ENCODE measurements around the gene SERTAD4.

Gene SERTAD4

DNA sequence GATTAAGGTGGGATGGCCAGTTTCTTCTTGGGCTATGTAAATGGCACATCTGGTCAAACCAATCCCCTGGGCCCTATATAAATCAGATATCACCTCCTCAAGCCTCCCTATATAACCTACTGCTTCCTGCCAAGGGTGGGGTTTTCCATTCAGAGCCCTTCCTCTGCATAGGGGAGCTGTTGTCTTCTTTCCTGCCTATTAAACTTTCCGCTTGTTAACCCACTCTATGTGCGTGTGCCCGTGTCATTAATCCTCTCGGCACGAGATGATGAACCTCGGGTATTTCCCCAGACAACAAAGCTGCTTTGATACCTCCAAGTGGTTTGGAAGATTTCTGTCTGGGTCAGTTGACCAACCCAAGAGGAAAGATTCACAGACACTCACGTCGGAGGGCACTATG, 19.3 kb upstream of the SERTAD4 start:
- H2BK120ac ChIP-seq (ENCODE audit: low read depth, low read length), result no peak overlapping the region
- no peak overlapping the region for H4K8ac ChIP-seq (ENCODE audit: low read depth, low read length)
- no peak for DNase-seq
- H3K27ac ChIP-seq (ENCODE audit: low read depth, low read length), result no peak overlapping the region
- no peak overlapping the region for H2AK5ac ChIP-seq (ENCODE audit: low read length)
- WGBS (ENCODE audit: extremely low coverage, insufficient coverage, low lambda C conversion rate), result no CpG with 5 or more reads among the region's 8 CpGs
- H3K4me2 ChIP-seq (ENCODE audit: low read length), result no peak overlapping the region
- H3K18ac ChIP-seq (ENCODE audit: low read length), result no peak overlapping the region
- no peak overlapping the region for H3K4me3 ChIP-seq (ENCODE audit: low read length)
- H3K23ac ChIP-seq (ENCODE audit: low read length), result no peak overlapping the region
- no peaks in the 10 kb centered on the region for H3K79me2 ChIP-seq (ENCODE audit: control insufficient read depth, insufficient read depth, low read length)
- no peak overlapping the region for H3K4ac ChIP-seq (ENCODE audit: low read depth, low read length)
- H3K56ac ChIP-seq (ENCODE audit: low read length), result no peak overlapping the region
- no peaks in the 10 kb centered on the region for H3K36me3 ChIP-seq (ENCODE audit: control insufficient read depth, insufficient read depth, low read length)
- H3K4me1 ChIP-seq (ENCODE audit: control insufficient read depth, low read depth, low read length), result no peaks in the 10 kb centered on the region
- H4K5ac ChIP-seq (ENCODE audit: low read length), result no peak overlapping the region
- H2BK5ac ChIP-seq (ENCODE audit: low read length), result no peak overlapping the region
- no peak overlapping the region for H3K9ac ChIP-seq (ENCODE audit: low read length)
- H2BK15ac ChIP-seq (replicated peaks; ENCODE audit: low read depth), result no peak overlapping the region
- no peaks in the 10 kb centered on the region for H3K27me3 ChIP-seq (ENCODE audit: insufficient read depth, low read length, poor library complexity)
- H3K79me1 ChIP-seq (ENCODE audit: low read length), result no peaks in the 10 kb centered on the region

DNA sequence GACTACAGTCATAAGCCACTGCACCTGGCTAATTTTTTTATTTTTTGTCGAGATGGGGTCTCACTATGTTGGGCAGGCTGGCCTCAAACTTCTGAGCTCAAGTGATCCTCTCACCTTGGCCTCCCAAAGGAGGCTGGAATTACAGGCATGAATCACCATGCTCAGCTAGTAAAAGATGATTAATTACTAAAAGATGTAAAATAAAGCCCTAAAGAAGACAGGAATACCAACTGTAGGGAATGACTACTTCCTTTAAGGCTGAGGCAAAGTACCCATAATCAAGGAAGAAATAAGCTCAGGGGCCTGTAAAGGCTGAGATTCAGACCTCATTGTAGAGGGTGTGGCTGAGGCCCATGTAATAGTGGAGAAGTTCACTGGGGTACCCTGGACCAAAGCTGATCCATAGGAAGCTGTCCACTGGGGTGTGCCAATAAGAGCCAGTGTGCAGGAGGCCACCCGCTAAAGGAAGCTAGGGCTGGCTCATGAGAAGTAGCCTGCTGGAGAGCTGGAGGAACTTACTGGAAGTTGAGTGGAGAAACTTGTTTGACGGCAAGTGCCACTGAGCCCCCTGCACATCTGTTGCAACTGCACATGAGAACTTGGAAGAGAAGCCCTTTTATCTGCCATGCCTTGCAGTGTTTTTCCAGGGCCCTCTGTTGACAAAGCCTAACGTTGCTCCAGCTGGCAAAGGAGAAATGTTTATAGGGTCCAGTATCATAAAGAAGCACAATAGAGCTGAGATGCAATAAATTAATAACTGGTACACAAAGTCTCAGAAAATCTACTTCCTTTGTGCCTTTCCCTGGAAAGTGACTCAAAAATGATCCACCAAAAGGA, 17.8 kb upstream of the SERTAD4 start:
- Histone ChIP-seq H2AK5ac (ENCODE audit: low read length) (no peak overlapping the region), H3K4me1 (ENCODE audit: control insufficient read depth, low read depth, low read length) (no peaks in the 10 kb centered on the region), H3K79me1 (ENCODE audit: low read length) (no peaks in the 10 kb centered on the region), H3K4ac (ENCODE audit: low read depth, low read length) (no peak overlapping the region), H3K27ac (ENCODE audit: low read depth, low read length) (no peak overlapping the region), H3K36me3 (ENCODE audit: control insufficient read depth, insufficient read depth, low read length) (no peaks in the 10 kb centered on the region), H4K5ac (ENCODE audit: low read length) (no peak overlapping the region), H3K56ac (ENCODE audit: low read length) (no peak overlapping the region), H3K79me2 (ENCODE audit: control insufficient read depth, insufficient read depth, low read length) (no peaks in the 10 kb centered on the region), H2BK5ac (ENCODE audit: low read length) (no peak overlapping the region), H3K27me3 (ENCODE audit: insufficient read depth, low read length, poor library complexity) (no peaks in the 10 kb centered on the region), H4K8ac (ENCODE audit: low read depth, low read length) (no peak overlapping the region), H3K23ac (ENCODE audit: low read length) (no peak overlapping the region), H3K18ac (ENCODE audit: low read length) (no peak overlapping the region), H2BK15ac (replicated peaks; ENCODE audit: low read depth) (no peak overlapping the region), H3K9ac (ENCODE audit: low read length) (no peak overlapping the region), H3K4me2 (ENCODE audit: low read length) (no peak overlapping the region), H2BK120ac (ENCODE audit: low read depth, low read length) (no peak overlapping the region), H3K4me3 (ENCODE audit: low read length) (no peak overlapping the region)
- DNase-seq, result no peak
- no CpG with 5 or more reads among the region's 4 CpGs for WGBS (ENCODE audit: extremely low coverage, insufficient coverage, low lambda C conversion rate)

DNA sequence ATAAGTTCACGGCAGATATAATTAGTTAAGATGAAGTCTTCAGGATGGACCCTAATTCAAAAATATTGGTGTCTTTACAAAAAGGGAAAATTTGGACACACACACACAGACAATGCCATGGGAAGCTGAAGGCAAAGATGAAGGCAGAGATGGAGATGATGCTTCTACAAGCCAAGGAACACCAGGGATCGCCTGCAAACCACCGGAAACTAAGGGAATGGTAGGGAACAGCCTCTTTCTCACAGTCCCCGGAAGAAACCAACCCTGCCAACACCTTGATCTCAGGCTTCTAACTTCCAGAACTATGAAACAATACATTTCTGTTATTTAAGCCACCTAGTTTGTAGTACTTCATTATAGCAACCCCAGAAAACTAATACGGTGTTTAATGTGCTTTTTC, 15.1 kb upstream of the SERTAD4 start:
- Histone ChIP-seq H3K18ac (ENCODE audit: low read length) (no peak overlapping the region), H3K4me3 (ENCODE audit: low read length) (no peak overlapping the region), H2AK5ac (ENCODE audit: low read length) (no peak overlapping the region), H4K5ac (ENCODE audit: low read length) (no peak overlapping the region), H3K4ac (ENCODE audit: low read depth, low read length) (no peak overlapping the region), H3K36me3 (ENCODE audit: control insufficient read depth, insufficient read depth, low read length) (no peaks in the 10 kb centered on the region), H3K56ac (ENCODE audit: low read length) (no peak overlapping the region), H3K27me3 (ENCODE audit: insufficient read depth, low read length, poor library complexity) (no peaks in the 10 kb centered on the region), H3K9ac (ENCODE audit: low read length) (no peak overlapping the region), H3K27ac (ENCODE audit: low read depth, low read length) (no peak overlapping the region), H3K79me2 (ENCODE audit: control insufficient read depth, insufficient read depth, low read length) (no peaks in the 10 kb centered on the region), H3K23ac (ENCODE audit: low read length) (no peak overlapping the region), H3K4me2 (ENCODE audit: low read length) (no peak overlapping the region), H2BK5ac (ENCODE audit: low read length) (no peak overlapping the region), H2BK15ac (replicated peaks; ENCODE audit: low read depth) (no peak overlapping the region), H2BK120ac (ENCODE audit: low read depth, low read length) (no peak overlapping the region), H4K8ac (ENCODE audit: low read depth, low read length) (no peak overlapping the region), H3K79me1 (ENCODE audit: low read length) (no peaks in the 10 kb centered on the region), H3K4me1 (ENCODE audit: control insufficient read depth, low read depth, low read length) (no peaks in the 10 kb centered on the region)
- DNase-seq, result no peak
- WGBS (ENCODE audit: extremely low coverage, insufficient coverage, low lambda C conversion rate), result no CpG with 5 or more reads among the region's 5 CpGs

DNA sequence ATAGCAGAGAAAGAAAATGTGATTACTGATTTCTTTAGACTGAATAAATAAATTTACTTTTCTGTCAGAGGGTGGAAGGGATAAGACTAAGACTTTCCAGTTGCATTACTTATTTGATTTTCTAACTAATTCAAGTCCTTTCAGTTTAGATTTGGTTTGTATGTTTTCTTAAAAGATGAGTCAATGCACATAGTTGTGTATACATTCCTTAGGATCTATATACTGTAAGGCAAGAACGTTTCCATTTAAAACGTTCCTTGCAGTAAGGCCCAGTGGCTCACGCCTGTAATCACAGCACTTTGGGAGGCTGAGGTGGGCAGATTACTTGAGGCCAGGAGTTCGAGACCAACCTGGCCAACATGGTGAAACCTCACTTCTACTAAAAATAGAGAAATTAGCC, 14.5 kb upstream of the SERTAD4 start:
- no peak overlapping the region for H3K18ac ChIP-seq (ENCODE audit: low read length)
- no peaks in the 10 kb centered on the region for H3K27me3 ChIP-seq (ENCODE audit: insufficient read depth, low read length, poor library complexity)
- no peak overlapping the region for H3K23ac ChIP-seq (ENCODE audit: low read length)
- no peaks in the 10 kb centered on the region for H3K79me2 ChIP-seq (ENCODE audit: control insufficient read depth, insufficient read depth, low read length)
- no peak overlapping the region for H2BK5ac ChIP-seq (ENCODE audit: low read length)
- no peaks in the 10 kb centered on the region for H3K79me1 ChIP-seq (ENCODE audit: low read length)
- no peaks in the 10 kb centered on the region for H3K36me3 ChIP-seq (ENCODE audit: control insufficient read depth, insufficient read depth, low read length)
- no peak overlapping the region for H4K8ac ChIP-seq (ENCODE audit: low read depth, low read length)
- no peak overlapping the region for H2AK5ac ChIP-seq (ENCODE audit: low read length)
- WGBS (ENCODE audit: extremely low coverage, insufficient coverage, low lambda C conversion rate), result no CpG with 5 or more reads among the region's 4 CpGs
- H2BK15ac ChIP-seq (replicated peaks; ENCODE audit: low read depth), result no peak overlapping the region
- H4K5ac ChIP-seq (ENCODE audit: low read length), result no peak overlapping the region
- H3K27ac ChIP-seq (ENCODE audit: low read depth, low read length), result no peak overlapping the region
- no peak overlapping the region for H3K9ac ChIP-seq (ENCODE audit: low read length)
- H3K56ac ChIP-seq (ENCODE audit: low read length), result no peak overlapping the region
- DNase-seq, result no peak
- H2BK120ac ChIP-seq (ENCODE audit: low read depth, low read length), result no peak overlapping the region
- H3K4me1 ChIP-seq (ENCODE audit: control insufficient read depth, low read depth, low read length), result peaks cover 2% of the 10 kb centered on the region
- no peak overlapping the region for H3K4me3 ChIP-seq (ENCODE audit: low read length)
- no peak overlapping the region for H3K4ac ChIP-seq (ENCODE audit: low read depth, low read length)
- no peak overlapping the region for H3K4me2 ChIP-seq (ENCODE audit: low read length)

DNA sequence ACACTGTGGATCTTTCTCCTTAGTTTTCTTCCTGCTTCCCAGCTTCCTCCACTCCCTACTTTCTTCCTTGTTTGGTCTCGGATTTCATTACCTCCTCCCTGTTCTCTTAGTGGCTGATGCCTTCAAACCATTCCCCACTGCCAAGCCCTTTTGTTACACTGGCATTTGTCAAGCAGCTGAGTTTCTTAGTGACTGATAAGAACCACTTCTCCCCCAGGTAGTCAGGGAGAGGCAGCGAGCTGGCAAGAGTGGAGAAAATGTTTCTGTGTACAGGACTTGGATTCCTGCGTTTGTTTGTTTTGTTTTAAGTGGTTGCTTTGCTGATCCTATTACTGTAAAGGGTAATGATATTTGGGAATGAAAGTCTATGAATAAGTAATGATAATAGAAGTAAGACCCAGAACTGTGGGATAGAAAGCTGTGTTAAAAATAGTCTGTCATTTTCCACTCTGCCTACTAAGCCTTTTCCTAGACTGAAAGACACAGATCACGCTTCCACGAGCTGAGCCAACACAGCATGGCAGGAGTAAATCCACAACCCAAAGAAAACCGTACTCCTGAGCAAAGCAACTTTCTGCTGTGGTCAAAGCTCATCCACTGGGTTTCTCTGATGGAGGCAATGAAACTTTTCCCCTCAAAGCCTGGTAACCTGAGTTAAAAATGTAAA, 10.1 kb upstream of the SERTAD4 start:
- H2AK5ac ChIP-seq (ENCODE audit: low read length), result no peak overlapping the region
- no peak overlapping the region for H2BK15ac ChIP-seq (replicated peaks; ENCODE audit: low read depth)
- no peaks in the 10 kb centered on the region for H3K27me3 ChIP-seq (ENCODE audit: insufficient read depth, low read length, poor library complexity)
- H2BK5ac ChIP-seq (ENCODE audit: low read length), result no peak overlapping the region
- H3K4me2 ChIP-seq (ENCODE audit: low read length), result no peak overlapping the region
- H3K4ac ChIP-seq (ENCODE audit: low read depth, low read length), result peak overlapping the region; percentile 70
- H3K4me1 ChIP-seq (ENCODE audit: control insufficient read depth, low read depth, low read length), result peaks cover 2% of the 10 kb centered on the region
- no peak overlapping the region for H3K27ac ChIP-seq (ENCODE audit: low read depth, low read length)
- no peak overlapping the region for H3K23ac ChIP-seq (ENCODE audit: low read length)
- no CpG with 5 or more reads among the region's 6 CpGs for WGBS (ENCODE audit: extremely low coverage, insufficient coverage, low lambda C conversion rate)
- peak; percentile 91 for DNase-seq
- H4K8ac ChIP-seq (ENCODE audit: low read depth, low read length), result no peak overlapping the region
- H3K9ac ChIP-seq (ENCODE audit: low read length), result no peak overlapping the region
- no peak overlapping the region for H4K5ac ChIP-seq (ENCODE audit: low read length)
- no peaks in the 10 kb centered on the region for H3K36me3 ChIP-seq (ENCODE audit: control insufficient read depth, insufficient read depth, low read length)
- H3K79me1 ChIP-seq (ENCODE audit: low read length), result no peaks in the 10 kb centered on the region
- H2BK120ac ChIP-seq (ENCODE audit: low read depth, low read length), result no peak overlapping the region
- H3K79me2 ChIP-seq (ENCODE audit: control insufficient read depth, insufficient read depth, low read length), result no peaks in the 10 kb centered on the region
- no peak overlapping the region for H3K56ac ChIP-seq (ENCODE audit: low read length)
- H3K18ac ChIP-seq (ENCODE audit: low read length), result no peak overlapping the region
- no peak overlapping the region for H3K4me3 ChIP-seq (ENCODE audit: low read length)
